ENCODE data around the gene C20orf202.
"Not testable (repeated sequence)": the region's sequence is repeated elsewhere in the genome, so short reads cannot be mapped to it uniquely, and the experiment has no call there.

Gene C20orf202

GRCh38 chr20:1212023-1212422 is 8.8 kb downstream of the C20orf202 start:
- DNase-seq = no peak

- DNase-seq = peak; percentile 67
Observed at GRCh38 chr20:1212607-1213396, 9.5 kb downstream of the C20orf202 start.

GRCh38 chr20:1214838-1215261 is 11.6 kb downstream of the C20orf202 start:
- DNase-seq = no peak

- peak; percentile 21 for DNase-seq
Observed at GRCh38 chr20:1215386-1216170, 12.3 kb downstream of the C20orf202 start.

GRCh38 chr20:1216527-1217427 is 13.5 kb downstream of the C20orf202 start:
- not testable (repeated sequence) for DNase-seq

GRCh38 chr20:1222750-1223149 is 19.5 kb downstream of the C20orf202 start:
- not testable (repeated sequence) for DNase-seq

GRCh38 chr20:1224205-1224890 is 21.1 kb downstream of the C20orf202 start:
- DNase-seq = no peak

- no peak for DNase-seq
Observed at GRCh38 chr20:1225263-1225782, 22.1 kb downstream of the C20orf202 start.

GRCh38 chr20:1225783-1226654 is 22.8 kb downstream of the C20orf202 start, which contains the start of gene RAD21L1:
TSS of gene RAD21L1 (plus strand) at chr20:1226044. CDS start at chr20:1228454, 2,410 bp downstream.
- DNase-seq = peak; percentile 80

GRCh38 chr20:1229541-1229940 is 26.3 kb downstream of the C20orf202 start:
- no peak for DNase-seq

GRCh38 chr20:1232286-1233111 is 29.2 kb downstream of the C20orf202 start:
- DNase-seq = no peak

GRCh38 chr20:1240549-1240948 is 37.3 kb downstream of the C20orf202 start:
- DNase-seq = no peak

GRCh38 chr20:1241456-1241855 is 38.2 kb downstream of the C20orf202 start:
- DNase-seq = no peak

GRCh38 chr20:1242099-1242498 is 38.8 kb downstream of the C20orf202 start:
- DNase-seq = no peak

GRCh38 chr20:1242530-1242929 is 39.3 kb downstream of the C20orf202 start:
- no peak for DNase-seq

- DNase-seq = no peak
Observed at GRCh38 chr20:1245578-1245977, 42.3 kb downstream of the C20orf202 start.

GRCh38 chr20:1247689-1248088 is 44.4 kb downstream of the C20orf202 start:
- DNase-seq = no peak

GRCh38 chr20:1250282-1250681 is 47.0 kb downstream of the C20orf202 start:
- DNase-seq = not testable (repeated sequence)

GRCh38 chr20:1252416-1252815 is 49.2 kb downstream of the C20orf202 start:
- DNase-seq = no peak

- DNase-seq = no peak
Observed at GRCh38 chr20:1254254-1254653, 51.0 kb downstream of the C20orf202 start.

All from CD4-positive, alpha-beta T cell treated with Interleukin-12 subunit alpha and Interleukin-12 subunit beta, for 1 hour (primary cell).